Progenitor cell of endocrine pancreas (in vitro differentiated cells): Measurements from ENCODE around the gene WDSUB1. TPM values are rescaled to one million over a fixed set of nuclear protein-coding genes. Genes with fewer than 3 reads are reported as not detected.

Experiments used
- DNase-seq: peaks from one replicate; pipeline ENCODE4 v3.0.0; 2021; ENCODE audit warnings: low spot score; ENCODE audit not compliant: unreplicated experiment
- H3K27ac Mint-ChIP-seq: 2 replicates; pipeline ENCODE4 v1.8.0; 2021; ENCODE audit warnings: mild to moderate bottlenecking, moderate library complexity, mixed read lengths
- H3K27me3 Mint-ChIP-seq: 2 replicates; pipeline ENCODE4 v1.8.0; 2021; ENCODE audit warnings: mixed read lengths
- H3K36me3 Mint-ChIP-seq: 2 replicates; pipeline ENCODE4 v1.8.0; 2022; ENCODE audit warnings: mixed read lengths; ENCODE audit not compliant: insufficient read depth
- H3K4me1 Mint-ChIP-seq: 2 replicates; pipeline ENCODE4 v1.8.0; 2021; ENCODE audit warnings: low read depth, mixed read lengths
- H3K4me3 Mint-ChIP-seq: 2 replicates; pipeline ENCODE4 v1.8.0; 2021; ENCODE audit warnings: low read depth, mild to moderate bottlenecking, moderate library complexity, mixed read lengths
- H3K9me3 Mint-ChIP-seq: 2 replicates; pipeline ENCODE4 v1.8.0; 2021; ENCODE audit warnings: low read depth, mixed read lengths
- total RNA-seq: library from RNA; stranded (reverse); gene quantifications from 2 replicates; pipeline ENCODE4 v1.2.1, GENCODE V29; 2021
- TF ChIP-seq, protein P1 (sequence below): fragments of 200-600 bp; sonication (generic); IDR thresholded peaks from one replicate; pipeline ENCODE4 v1.5.0; 2021; ENCODE audit warnings: antibody characterized with exemption, mild to moderate bottlenecking; ENCODE audit not compliant: unreplicated experiment

WDSUB1 gene
- total RNA-seq, 1 donor from 2014 or later, result 14.9 TPM

- H3K4me1 Mint-ChIP-seq, result no peaks in the 10 kb centered on the region
- no peaks in the 10 kb centered on the region for H3K9me3 Mint-ChIP-seq
- H3K36me3 Mint-ChIP-seq, result peaks cover 24% of the 10 kb centered on the region
- no peak overlapping the region for H3K4me3 Mint-ChIP-seq
- H3K27ac Mint-ChIP-seq, result peak overlapping the region; percentile 59
- DNase-seq, result no peak
- TF ChIP-seq, protein P1, sequence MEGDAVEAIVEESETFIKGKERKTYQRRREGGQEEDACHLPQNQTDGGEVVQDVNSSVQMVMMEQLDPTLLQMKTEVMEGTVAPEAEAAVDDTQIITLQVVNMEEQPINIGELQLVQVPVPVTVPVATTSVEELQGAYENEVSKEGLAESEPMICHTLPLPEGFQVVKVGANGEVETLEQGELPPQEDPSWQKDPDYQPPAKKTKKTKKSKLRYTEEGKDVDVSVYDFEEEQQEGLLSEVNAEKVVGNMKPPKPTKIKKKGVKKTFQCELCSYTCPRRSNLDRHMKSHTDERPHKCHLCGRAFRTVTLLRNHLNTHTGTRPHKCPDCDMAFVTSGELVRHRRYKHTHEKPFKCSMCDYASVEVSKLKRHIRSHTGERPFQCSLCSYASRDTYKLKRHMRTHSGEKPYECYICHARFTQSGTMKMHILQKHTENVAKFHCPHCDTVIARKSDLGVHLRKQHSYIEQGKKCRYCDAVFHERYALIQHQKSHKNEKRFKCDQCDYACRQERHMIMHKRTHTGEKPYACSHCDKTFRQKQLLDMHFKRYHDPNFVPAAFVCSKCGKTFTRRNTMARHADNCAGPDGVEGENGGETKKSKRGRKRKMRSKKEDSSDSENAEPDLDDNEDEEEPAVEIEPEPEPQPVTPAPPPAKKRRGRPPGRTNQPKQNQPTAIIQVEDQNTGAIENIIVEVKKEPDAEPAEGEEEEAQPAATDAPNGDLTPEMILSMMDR, result no peak
- no peaks in the 10 kb centered on the region for H3K27me3 Mint-ChIP-seq
These were observed 67.0 kb downstream of the WDSUB1 start for GRCh38 chr2:159219394-159219998.

GRCh38 chr2:159218389-159218788 is 68.1 kb downstream of the WDSUB1 start:
- Mint-ChIP-seq H3K27ac (peak overlapping the region; percentile 11), H3K36me3 (peaks cover 16% of the 10 kb centered on the region), H3K4me3 (no peak overlapping the region), H3K9me3 (no peaks in the 10 kb centered on the region), H3K4me1 (no peaks in the 10 kb centered on the region), H3K27me3 (no peaks in the 10 kb centered on the region)
- DNase-seq, result no peak
- TF ChIP-seq, protein P1, result no peak

DNA sequence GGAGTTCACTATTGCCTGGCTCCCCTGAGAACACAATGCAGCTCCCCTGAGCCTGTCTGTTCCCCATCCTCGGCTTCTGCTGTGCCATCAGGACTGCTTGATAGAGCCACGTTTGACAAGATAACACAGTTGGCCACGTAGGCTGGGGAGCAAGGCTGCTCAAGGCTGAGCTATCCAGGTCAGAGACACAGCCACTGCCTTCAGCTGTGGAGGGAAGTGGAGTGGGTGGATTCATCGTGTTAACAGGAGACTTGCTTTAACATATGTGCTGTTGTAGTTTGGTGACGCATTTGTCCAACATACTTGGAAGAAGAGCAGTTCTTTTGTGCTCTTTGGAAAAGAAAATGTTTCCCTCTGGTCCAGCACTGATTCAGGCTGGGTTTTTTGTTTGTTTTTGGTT is 68.8 kb downstream of the WDSUB1 start:
- Mint-ChIP-seq H3K9me3 (no peaks in the 10 kb centered on the region), H3K4me3 (no peak overlapping the region), H3K27me3 (no peaks in the 10 kb centered on the region), H3K36me3 (peaks cover 16% of the 10 kb centered on the region), H3K27ac (no peak overlapping the region), H3K4me1 (no peaks in the 10 kb centered on the region)
- TF ChIP-seq, protein P1, result no peak
- no peak for DNase-seq

DNA sequence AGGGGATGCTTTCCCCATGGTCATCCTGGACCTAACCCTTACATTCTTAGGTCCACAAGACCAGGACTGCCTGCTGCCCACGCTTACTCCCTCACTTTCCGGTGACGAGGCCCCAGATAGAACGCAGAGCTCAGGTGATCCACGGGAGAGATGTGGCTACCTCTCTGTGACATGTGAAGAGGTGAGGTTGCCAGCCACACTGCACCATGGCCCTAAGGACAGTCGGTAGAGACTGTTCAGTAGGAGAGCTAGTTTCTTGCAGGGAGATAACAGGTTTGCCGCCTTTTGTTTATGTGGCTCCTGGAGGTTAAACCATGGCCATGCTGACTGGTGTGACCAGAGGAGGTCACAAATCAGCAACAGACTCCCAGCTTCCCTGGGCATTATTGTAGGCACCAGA is 71.4 kb downstream of the WDSUB1 start:
- H3K9me3 Mint-ChIP-seq, result no peaks in the 10 kb centered on the region
- no peak overlapping the region for H3K4me3 Mint-ChIP-seq
- TF ChIP-seq, protein P1, result no peak
- peaks cover 19% of the 10 kb centered on the region for H3K36me3 Mint-ChIP-seq
- H3K4me1 Mint-ChIP-seq, result peaks cover 16% of the 10 kb centered on the region
- H3K27me3 Mint-ChIP-seq, result no peaks in the 10 kb centered on the region
- no peak for DNase-seq
- no peak overlapping the region for H3K27ac Mint-ChIP-seq

GRCh38 chr2:159214325-159214865 is 72.1 kb downstream of the WDSUB1 start:
- DNase-seq, result no peak
- peaks cover 17% of the 10 kb centered on the region for H3K4me1 Mint-ChIP-seq
- no peak overlapping the region for H3K4me3 Mint-ChIP-seq
- H3K27ac Mint-ChIP-seq, result peak overlapping the region; percentile 23
- H3K36me3 Mint-ChIP-seq, result peaks cover 17% of the 10 kb centered on the region
- H3K27me3 Mint-ChIP-seq, result no peaks in the 10 kb centered on the region
- H3K9me3 Mint-ChIP-seq, result no peaks in the 10 kb centered on the region
- TF ChIP-seq, protein P1, result no peak
